AG04450 (cell line): ENCODE results near the gene HAUS7. TPM values are rescaled to one million over a fixed set of nuclear protein-coding genes. Genes with fewer than 3 reads are reported as not detected.

ENCODE experiments used
- CTCF ChIA-PET: fragments of 300-600, 350-600 bp; formaldehyde crosslinking; extraction: SDS; loops from one replicate; lab custom pipeline; 2022; ENCODE audit warnings: antibody characterized with exemption, inconsistent platforms; lab: Charles Lee
- POLR2A ChIA-PET: fragments of 350-600 bp; formaldehyde crosslinking; extraction: SDS; loops from one replicate; lab custom pipeline; 2021; ENCODE audit warnings: antibody characterized with exemption, inconsistent platforms; lab: Yijun Ruan, JAX
- DNase-seq: peaks from one replicate; pipeline ENCODE4 v3.0.0-alpha.2; 2011; ENCODE audit warnings: low read depth, low spot score
- H3K27ac ChIP-seq: one replicate; pipeline ENCODE4 v1.5.1; 2012; ENCODE audit warnings: low read depth, low read length, control low read depth
- H3K27me3 ChIP-seq: one replicate; pipeline ENCODE4 v1.6.0; 2012; ENCODE audit warnings: low read length; ENCODE audit not compliant: control insufficient read depth, insufficient read depth
- H3K4me3 ChIP-seq: 2 replicates; pipeline ENCODE4 v1.5.1; 2011; ENCODE audit warnings: mild to moderate bottlenecking, low read depth, low read length, control low read depth
- H3K9me3 ChIP-seq: 2 replicates; pipeline ENCODE4 v1.5.1; 2012; ENCODE audit warnings: low read length; ENCODE audit not compliant: control insufficient read depth, insufficient read depth
- polyA plus RNA-seq: library from polyadenylated mRNA; depleted of rRNA; stranded (reverse); fragments of >200 nt; gene quantifications from 2 replicates; pipeline ENCODE4 v1.2.3, GENCODE V29; 2011
- TF ChIP-seq, protein P1 (sequence below): IDR thresholded peaks from 2 replicates; pipeline ENCODE4 v1.5.1; 2011; ENCODE audit warnings: low read depth, low read length, control low read depth, inconsistent platforms

The HAUS7 gene
- polyA plus RNA-seq, 1 experiment = 13.2 TPM

DNA sequence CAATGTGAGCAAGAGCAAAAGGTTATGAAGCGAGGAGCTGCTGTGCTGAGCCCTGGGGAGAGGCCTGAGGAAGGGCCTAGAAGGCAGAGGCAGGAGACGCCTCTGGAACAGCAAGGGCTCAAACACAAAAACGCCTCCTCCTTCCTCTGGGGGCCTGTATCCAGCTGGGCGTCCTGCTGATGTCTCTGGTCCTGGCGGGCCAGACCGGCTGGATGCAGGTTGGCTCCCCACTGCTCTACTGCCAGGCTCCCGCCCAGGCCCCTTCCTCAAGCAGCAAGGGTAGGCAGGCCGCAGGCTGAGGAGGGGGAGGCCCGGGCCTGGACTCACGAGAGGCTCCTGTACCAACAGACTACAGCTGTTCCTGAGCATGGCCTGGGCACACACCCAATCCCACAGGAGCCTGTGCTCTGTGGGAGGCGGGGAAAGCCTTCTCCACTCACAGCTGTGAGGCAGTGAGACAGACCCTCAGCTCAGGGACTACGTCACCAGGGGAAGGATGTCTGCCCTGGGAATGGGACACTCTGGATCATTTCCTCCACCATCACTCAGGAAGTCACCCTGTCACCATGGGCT is 2.3 kb downstream of the HAUS7 start:
- ChIA-PET CTCF (interaction anchor here (0.9 kb wide), 1 partner anchor 39 kb away, joined by 3 read pairs; no protein-coding TSS in a partner anchor), POLR2A (no interaction called here)
- no peaks in the 10 kb centered on the region for H3K9me3 ChIP-seq
- DNase-seq = no peak
- H3K27me3 ChIP-seq = no peaks in the 10 kb centered on the region
- TF ChIP-seq, protein P1, sequence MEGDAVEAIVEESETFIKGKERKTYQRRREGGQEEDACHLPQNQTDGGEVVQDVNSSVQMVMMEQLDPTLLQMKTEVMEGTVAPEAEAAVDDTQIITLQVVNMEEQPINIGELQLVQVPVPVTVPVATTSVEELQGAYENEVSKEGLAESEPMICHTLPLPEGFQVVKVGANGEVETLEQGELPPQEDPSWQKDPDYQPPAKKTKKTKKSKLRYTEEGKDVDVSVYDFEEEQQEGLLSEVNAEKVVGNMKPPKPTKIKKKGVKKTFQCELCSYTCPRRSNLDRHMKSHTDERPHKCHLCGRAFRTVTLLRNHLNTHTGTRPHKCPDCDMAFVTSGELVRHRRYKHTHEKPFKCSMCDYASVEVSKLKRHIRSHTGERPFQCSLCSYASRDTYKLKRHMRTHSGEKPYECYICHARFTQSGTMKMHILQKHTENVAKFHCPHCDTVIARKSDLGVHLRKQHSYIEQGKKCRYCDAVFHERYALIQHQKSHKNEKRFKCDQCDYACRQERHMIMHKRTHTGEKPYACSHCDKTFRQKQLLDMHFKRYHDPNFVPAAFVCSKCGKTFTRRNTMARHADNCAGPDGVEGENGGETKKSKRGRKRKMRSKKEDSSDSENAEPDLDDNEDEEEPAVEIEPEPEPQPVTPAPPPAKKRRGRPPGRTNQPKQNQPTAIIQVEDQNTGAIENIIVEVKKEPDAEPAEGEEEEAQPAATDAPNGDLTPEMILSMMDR = no peak
- H3K27ac ChIP-seq = no peak overlapping the region
- no peak overlapping the region for H3K4me3 ChIP-seq

DNA sequence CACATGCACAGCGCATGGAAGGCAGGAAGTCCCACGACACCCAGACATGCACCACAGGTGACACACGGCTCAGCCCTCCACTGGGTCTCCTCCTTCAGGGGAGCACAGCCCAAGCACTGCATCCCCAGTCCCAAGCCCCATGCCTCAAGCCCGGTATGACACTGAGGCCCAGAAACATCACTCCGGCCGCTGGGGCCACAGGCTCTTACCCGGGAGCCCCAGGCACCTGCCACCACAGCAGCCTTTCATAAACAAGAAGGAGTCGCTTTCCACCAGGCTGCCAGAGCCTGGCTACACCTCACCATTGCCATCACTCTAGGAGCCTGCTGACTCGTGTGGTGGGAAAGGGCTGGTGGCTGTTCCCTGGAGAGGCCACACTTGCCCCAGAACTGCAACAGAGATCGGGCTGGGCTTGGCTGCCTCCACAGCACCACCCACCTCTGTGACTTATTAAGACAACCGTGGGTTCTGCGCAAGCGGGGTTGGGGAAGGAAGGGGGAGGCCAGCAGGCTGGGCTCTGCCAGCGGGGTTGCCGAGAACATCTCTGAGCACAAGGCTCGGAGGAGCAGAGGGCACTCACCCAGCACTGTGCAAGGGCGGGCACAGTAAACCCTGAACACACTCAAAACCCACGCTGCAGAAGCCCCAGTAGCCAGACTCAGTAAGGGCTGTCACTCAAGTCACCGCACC is 4.5 kb downstream of the HAUS7 start:
- Histone ChIP-seq H3K9me3 (no peaks in the 10 kb centered on the region), H3K27me3 (no peaks in the 10 kb centered on the region), H3K27ac (no peak overlapping the region), H3K4me3 (no peak overlapping the region)
- ChIA-PET CTCF (no interaction called here), POLR2A (no interaction called here)
- TF ChIP-seq, protein P1 = no peak
- no peak for DNase-seq

DNA sequence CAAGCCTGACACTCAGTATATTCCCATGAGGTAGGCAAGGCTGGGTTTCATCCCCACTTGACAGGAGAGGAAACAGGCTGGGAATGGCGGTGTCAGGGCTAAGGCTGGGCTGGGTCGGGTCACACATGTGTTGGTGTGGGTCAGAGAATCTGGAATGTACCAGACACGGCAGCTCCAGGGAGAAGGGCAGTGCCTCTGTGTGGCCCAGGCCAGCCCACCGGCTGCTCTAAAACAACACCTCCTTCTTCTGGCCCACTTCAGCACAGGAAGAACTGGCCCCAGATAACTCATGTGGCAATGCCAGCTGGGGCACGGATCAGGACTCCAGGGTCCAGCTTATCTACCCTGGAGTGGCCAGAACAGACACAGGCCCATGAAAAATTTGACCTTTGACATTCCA is 6.3 kb downstream of the HAUS7 start:
- H3K27me3 ChIP-seq = no peaks in the 10 kb centered on the region
- H3K4me3 ChIP-seq = no peak overlapping the region
- no peak overlapping the region for H3K27ac ChIP-seq
- TF ChIP-seq, protein P1 = no peak
- no peaks in the 10 kb centered on the region for H3K9me3 ChIP-seq
- ChIA-PET CTCF (no interaction called here), POLR2A (no interaction called here)
- DNase-seq = no peak

DNA sequence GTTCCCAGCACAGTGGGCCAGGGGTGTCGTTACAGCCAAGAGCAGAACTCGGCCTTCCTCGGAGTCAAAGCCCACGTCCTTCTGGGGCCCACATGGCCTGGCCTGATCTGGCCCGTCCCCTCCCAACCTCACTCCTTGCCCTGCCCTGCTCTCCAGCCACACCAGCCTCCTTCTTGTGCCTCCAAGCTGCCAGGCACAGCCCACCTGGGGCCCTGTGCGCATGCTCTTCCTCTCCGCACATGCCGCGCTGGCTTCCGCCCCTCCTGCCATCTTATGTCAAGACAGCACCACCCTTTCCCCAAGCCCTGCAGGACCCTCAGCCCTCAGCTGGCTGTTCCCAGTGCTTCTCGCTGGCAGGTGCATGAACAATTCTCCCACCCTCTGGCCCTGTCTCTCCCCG is 6.8 kb downstream of the HAUS7 start:
- H3K27me3 ChIP-seq = no peaks in the 10 kb centered on the region
- no peaks in the 10 kb centered on the region for H3K9me3 ChIP-seq
- H3K27ac ChIP-seq = no peak overlapping the region
- TF ChIP-seq, protein P1 = no peak
- DNase-seq = no peak
- ChIA-PET POLR2A (no interaction called here), CTCF (no interaction called here)
- H3K4me3 ChIP-seq = no peak overlapping the region

DNA sequence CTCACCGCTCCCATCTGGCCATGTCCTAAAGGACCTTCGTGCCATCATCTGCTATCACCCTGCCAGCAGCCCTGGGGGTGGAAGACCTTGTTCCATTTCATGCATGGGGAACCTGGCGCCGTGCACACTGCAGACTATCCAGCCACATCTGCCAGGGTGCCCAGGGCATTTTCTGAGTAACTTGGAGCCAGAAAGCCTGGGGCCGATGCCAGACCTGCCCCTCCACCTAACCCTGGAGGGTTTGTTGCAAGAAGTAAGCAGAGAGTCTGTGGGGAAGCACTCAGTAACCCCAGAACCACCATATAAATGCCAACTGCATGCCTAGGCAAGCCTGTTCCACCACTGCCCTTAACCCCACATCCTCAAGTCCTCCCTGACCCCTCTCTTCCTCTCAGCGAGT is 7.3 kb downstream of the HAUS7 start:
- ChIA-PET POLR2A (no interaction called here), CTCF (no interaction called here)
- Histone ChIP-seq H3K4me3 (no peak overlapping the region), H3K27ac (no peak overlapping the region), H3K27me3 (no peaks in the 10 kb centered on the region), H3K9me3 (no peaks in the 10 kb centered on the region)
- no peak for DNase-seq
- TF ChIP-seq, protein P1 = no peak
